Fibroblast of lung (primary cell): ENCODE measurements around the gene VEGFA. TPM values are rescaled to one million over a fixed set of nuclear protein-coding genes. Genes with fewer than 3 reads are reported as not detected.

Source experiments
- DNase-seq, 2 donors: peaks; one replicate each; pipeline versions ENCODE4 v3.0.0 to v3.0.0-alpha.2; 2010; ENCODE audit warnings: low read depth in 2 of 2
- H2AFZ ChIP-seq: 2 replicates; pipeline ENCODE4 v1.5.1; 2012; ENCODE audit warnings: low read length, control low read depth, inconsistent platforms
- H3K27ac ChIP-seq: 2 replicates; pipeline ENCODE4 v1.5.1; 2011; ENCODE audit warnings: low read length, control low read depth; ENCODE audit not compliant: insufficient read depth
- H3K27me3 ChIP-seq: 2 replicates; pipeline ENCODE4 v1.5.1; 2011; ENCODE audit warnings: mild to moderate bottlenecking, low read length; ENCODE audit not compliant: control insufficient read depth, insufficient read depth
- H3K36me3 ChIP-seq: 2 replicates; pipeline ENCODE4 v1.5.1; 2011; ENCODE audit warnings: low read length; ENCODE audit not compliant: control insufficient read depth, insufficient read depth
- H3K4me1 ChIP-seq: 2 replicates; pipeline ENCODE4 v1.5.1; 2011; ENCODE audit warnings: low read length; ENCODE audit not compliant: control insufficient read depth, insufficient read depth; ENCODE audit errors: extremely low read depth
- H3K4me2 ChIP-seq: 2 replicates; pipeline ENCODE4 v1.5.1; 2011; ENCODE audit warnings: low read length, control low read depth; ENCODE audit not compliant: insufficient read depth; ENCODE audit errors: extremely low read depth
- H3K4me3 ChIP-seq, 4 experiments: fragments of 200-600 bp in 1 of 4; sonication (generic) in 1 of 4; replicated peaks in 1 of 4; 2 replicates each; pipeline ENCODE4 v1.5.1; 2011 to 2016; ENCODE audit warnings: low read length in 4 of 4, low read depth in 3 of 4, mild to moderate bottlenecking in 3 of 4, control low read depth in 2 of 4, inconsistent platforms in 1 of 4, mixed read lengths in 1 of 4; ENCODE audit not compliant: insufficient read depth in 1 of 4; ENCODE audit errors: control extremely low read depth in 1 of 4
- H3K79me2 ChIP-seq: 2 replicates; pipeline ENCODE4 v1.5.1; 2012; ENCODE audit warnings: mild to moderate bottlenecking, low read length, inconsistent platforms; ENCODE audit not compliant: control insufficient read depth, insufficient read depth
- H3K9ac ChIP-seq: 2 replicates; pipeline ENCODE4 v1.5.1; 2011; ENCODE audit warnings: mild to moderate bottlenecking, low read length, control low read depth; ENCODE audit not compliant: insufficient read depth
- H3K9me3 ChIP-seq: 2 replicates; pipeline ENCODE4 v1.5.1; 2012; ENCODE audit warnings: low read depth, low read length; ENCODE audit not compliant: control insufficient read depth, insufficient read depth
- H4K20me1 ChIP-seq: 2 replicates; pipeline ENCODE4 v1.5.1; 2011; ENCODE audit warnings: low read length; ENCODE audit not compliant: control insufficient read depth, insufficient read depth; ENCODE audit errors: extremely low read depth
- EZH2 ChIP-seq: IDR thresholded peaks from 2 replicates; pipeline ENCODE4 v1.5.1; 2012; ENCODE audit warnings: low read length, control low read depth, mild to moderate bottlenecking; ENCODE audit errors: missing control alignments
- polyA plus RNA-seq, 2 donors: library from polyadenylated mRNA; depleted of rRNA in 1 of 2; stranded (reverse) in 1 of 2; unstranded in 1 of 2; fragments of >200 nt; gene quantifications; 2 replicates each; pipeline ENCODE4 v1.2.1, GENCODE V29; 2011 to 2012; ENCODE audit warnings: missing spikeins in 1 of 2
- total RNA-seq: library from RNA; depleted of rRNA; stranded (reverse); fragments of >200 nt; gene quantifications from 2 replicates; pipeline ENCODE4 v1.2.1, GENCODE V29; 2014
- TF ChIP-seq, protein P1 (sequence below), 2 donors: IDR thresholded peaks in 1 of 2; conservative IDR thresholded peaks in 1 of 2; 1 replicate in 1 of 2; 2 replicates in 1 of 2; pipeline ENCODE4 v1.5.1; 2011 to 2012; ENCODE audit warnings: low read length in 2 of 2, control low read depth in 1 of 2, inconsistent platforms in 1 of 2, low read depth in 1 of 2, mild to moderate bottlenecking in 1 of 2

Gene VEGFA
- total and polyA plus RNA-seq, 2 donors (not counting 1 experiment from before 2014, with no cell fraction given) = 111 to 150 TPM

DNA sequence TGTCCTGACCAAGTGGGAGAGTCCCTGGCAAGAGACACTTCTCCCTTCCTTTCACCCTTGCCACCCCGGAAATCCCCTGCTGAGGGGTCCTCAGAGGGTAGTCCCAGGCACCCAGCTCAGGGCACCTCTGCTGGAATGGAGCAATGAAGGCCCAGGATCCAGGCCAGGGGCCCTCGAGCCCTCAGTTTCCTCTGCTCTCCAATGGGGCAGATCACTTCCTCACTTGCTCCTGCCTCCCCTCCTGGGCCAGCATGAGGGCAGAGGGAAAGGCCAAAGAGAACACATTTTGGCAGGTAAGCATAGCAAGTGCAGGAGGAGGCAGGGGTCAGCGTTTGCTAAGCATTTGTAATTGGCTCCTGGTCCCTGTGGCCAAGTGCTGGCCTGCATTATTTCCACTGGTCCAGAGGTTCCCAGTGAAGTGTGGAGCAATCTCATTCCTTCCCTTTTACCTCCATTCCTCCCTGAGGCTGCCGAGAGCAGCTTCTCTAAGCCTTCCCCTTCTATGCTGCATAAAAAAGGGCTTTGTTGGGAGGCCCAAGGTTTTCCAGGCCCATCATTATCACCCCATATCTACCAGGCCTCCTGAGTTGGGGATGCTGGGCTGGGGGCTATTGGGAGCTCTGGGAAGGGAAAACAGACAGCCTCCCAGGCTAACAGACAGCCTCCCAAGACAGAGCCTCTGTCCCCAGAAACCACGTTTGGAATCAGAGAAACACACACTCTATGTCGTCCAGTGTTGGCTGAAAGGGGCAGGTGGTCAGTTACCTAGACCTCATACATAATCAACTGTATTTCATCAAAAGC, 28.8 kb upstream of the VEGFA start:
- Histone ChIP-seq H3K4me3 (no peak overlapping the region), H3K36me3 (no peaks in the 10 kb centered on the region), H3K4me1 (no peaks in the 10 kb centered on the region), H3K79me2 (no peaks in the 10 kb centered on the region), H3K9ac (no peak overlapping the region), H3K4me2 (no peak overlapping the region), H3K27ac (no peak overlapping the region), H2AFZ (no peak overlapping the region), H3K9me3 (no peaks in the 10 kb centered on the region), H4K20me1 (no peaks in the 10 kb centered on the region), H3K27me3 (peaks cover 3% of the 10 kb centered on the region)
- DNase-seq = no peak
- TF ChIP-seq EZH2 = no peak
- TF ChIP-seq, protein P1, sequence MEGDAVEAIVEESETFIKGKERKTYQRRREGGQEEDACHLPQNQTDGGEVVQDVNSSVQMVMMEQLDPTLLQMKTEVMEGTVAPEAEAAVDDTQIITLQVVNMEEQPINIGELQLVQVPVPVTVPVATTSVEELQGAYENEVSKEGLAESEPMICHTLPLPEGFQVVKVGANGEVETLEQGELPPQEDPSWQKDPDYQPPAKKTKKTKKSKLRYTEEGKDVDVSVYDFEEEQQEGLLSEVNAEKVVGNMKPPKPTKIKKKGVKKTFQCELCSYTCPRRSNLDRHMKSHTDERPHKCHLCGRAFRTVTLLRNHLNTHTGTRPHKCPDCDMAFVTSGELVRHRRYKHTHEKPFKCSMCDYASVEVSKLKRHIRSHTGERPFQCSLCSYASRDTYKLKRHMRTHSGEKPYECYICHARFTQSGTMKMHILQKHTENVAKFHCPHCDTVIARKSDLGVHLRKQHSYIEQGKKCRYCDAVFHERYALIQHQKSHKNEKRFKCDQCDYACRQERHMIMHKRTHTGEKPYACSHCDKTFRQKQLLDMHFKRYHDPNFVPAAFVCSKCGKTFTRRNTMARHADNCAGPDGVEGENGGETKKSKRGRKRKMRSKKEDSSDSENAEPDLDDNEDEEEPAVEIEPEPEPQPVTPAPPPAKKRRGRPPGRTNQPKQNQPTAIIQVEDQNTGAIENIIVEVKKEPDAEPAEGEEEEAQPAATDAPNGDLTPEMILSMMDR (conservative IDR thresholded peaks at IDR 0.05 in 1 of 2, IDR thresholded peaks at IDR 0.05 in 1 of 2; ENCODE audit: low read depth in 1 of 2, low read length in 2 of 2) = no peak

DNA sequence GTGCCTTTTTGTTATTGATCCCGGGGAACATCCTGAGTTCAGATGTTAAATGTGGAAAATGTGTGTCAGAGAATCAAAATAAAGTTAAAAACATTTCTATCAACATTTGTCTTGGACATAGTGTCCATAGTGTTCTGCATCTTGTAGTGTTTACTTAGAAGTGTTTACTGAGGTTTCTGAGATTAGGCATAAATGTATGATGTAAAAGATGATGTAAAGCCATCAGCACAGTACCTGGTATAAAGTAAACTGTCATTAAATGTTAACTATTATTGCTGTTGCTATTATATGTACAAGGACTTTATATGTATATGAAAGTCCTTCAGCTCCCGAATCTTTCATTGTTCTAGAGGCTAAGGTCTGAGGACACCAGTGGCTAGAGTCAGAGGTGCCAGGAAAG, 28.2 kb upstream of the VEGFA start:
- H3K36me3 ChIP-seq = no peaks in the 10 kb centered on the region
- no peak overlapping the region for H3K27ac ChIP-seq
- no peaks in the 10 kb centered on the region for H4K20me1 ChIP-seq
- H3K4me1 ChIP-seq = no peaks in the 10 kb centered on the region
- no peaks in the 10 kb centered on the region for H3K9me3 ChIP-seq
- no peak overlapping the region for H2AFZ ChIP-seq
- no peak for DNase-seq
- H3K4me2 ChIP-seq = no peak overlapping the region
- TF ChIP-seq, protein P1 (conservative IDR thresholded peaks at IDR 0.05 in 1 of 2, IDR thresholded peaks at IDR 0.05 in 1 of 2; ENCODE audit: low read depth in 1 of 2, low read length in 2 of 2) = no peak
- no peak for TF ChIP-seq EZH2
- H3K79me2 ChIP-seq = no peaks in the 10 kb centered on the region
- H3K4me3 ChIP-seq = no peak overlapping the region
- peaks cover 6% of the 10 kb centered on the region for H3K27me3 ChIP-seq
- no peak overlapping the region for H3K9ac ChIP-seq

DNA sequence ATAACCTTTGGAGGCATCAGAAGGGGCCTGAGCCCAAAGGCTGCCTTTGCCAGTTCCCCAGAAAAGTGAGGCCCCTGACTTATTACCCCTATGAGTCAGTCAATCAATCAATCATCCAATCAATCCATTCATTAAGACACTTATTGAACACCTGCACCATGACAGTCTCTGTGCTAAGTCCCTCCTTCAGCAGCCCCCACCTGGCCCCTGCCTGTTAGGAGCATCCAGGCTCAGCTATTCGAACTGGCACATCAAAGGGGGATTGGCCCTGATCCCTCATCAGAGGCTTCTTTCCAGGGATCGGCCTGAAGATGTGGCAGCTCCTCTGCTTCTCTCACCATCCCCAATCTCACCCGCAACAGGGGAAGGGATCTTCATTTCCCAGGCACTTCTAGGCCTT, 27.7 kb upstream of the VEGFA start:
- no peak overlapping the region for H3K4me3 ChIP-seq
- H3K9me3 ChIP-seq = no peaks in the 10 kb centered on the region
- TF ChIP-seq, protein P1 (conservative IDR thresholded peaks at IDR 0.05 in 1 of 2, IDR thresholded peaks at IDR 0.05 in 1 of 2; ENCODE audit: low read depth in 1 of 2, low read length in 2 of 2) = no peak
- no peak for TF ChIP-seq EZH2
- no peak overlapping the region for H3K27ac ChIP-seq
- no peak overlapping the region for H2AFZ ChIP-seq
- no peak overlapping the region for H3K9ac ChIP-seq
- no peaks in the 10 kb centered on the region for H3K4me1 ChIP-seq
- H3K4me2 ChIP-seq = no peak overlapping the region
- DNase-seq = no peak
- H3K79me2 ChIP-seq = no peaks in the 10 kb centered on the region
- H3K27me3 ChIP-seq = peaks cover 9% of the 10 kb centered on the region
- H4K20me1 ChIP-seq = no peaks in the 10 kb centered on the region
- H3K36me3 ChIP-seq = no peaks in the 10 kb centered on the region
